Left cardiac atrium (tissue), 4 donors: Measurements from ENCODE around the gene SPRED1. TPM values are rescaled to one million over a fixed set of nuclear protein-coding genes. Genes with fewer than 3 reads are reported as not detected.
"Not testable (repeated sequence)": the region's sequence is repeated elsewhere in the genome, so short reads cannot be mapped to it uniquely, and the experiment has no call there.

Experiments
- ATAC-seq, 2 donors: fragments of 200-7000 bp; cut with Tn5 transposase; one replicate each; pipeline ENCODE4 v1.9.1; 2020; ENCODE audit warnings: mild to moderate bottlenecking in 2 of 2, moderate library complexity in 2 of 2
- DNase-seq: peaks from one replicate; pipeline ENCODE4 v3.0.0-alpha.2; 2020
- intact Hi-C, 2 donors: fragments of 100-400 bp; cut with DNase I; formaldehyde crosslinking; loops; one replicate each; pipeline versions ENCODE4 v1.14.1 to v1.15.1; 2022 to 2023
- total RNA-seq, 2 donors: library from RNA; stranded (reverse); fragmentation: NEBNext Ultra II Directional; extraction: Animal tissue kit (Norgen Biotek cat#: 25700); gene quantifications; one replicate each; pipeline ENCODE4 v1.2.1, GENCODE V29; 2021
- donor health status: DM: no; HTN: yes; CAD: no.
- donor health status: DM: no; HTN: yes; CAD: no; lungs with severe emphysema.
- donor health status: DM: yes; HTN: yes; CAD: no.
- donor health status: Dilated cardiomyopathy.

SPRED1 gene
- total RNA-seq, 2 donors from 2014 or later: 16.1 to 19.9 TPM

DNA sequence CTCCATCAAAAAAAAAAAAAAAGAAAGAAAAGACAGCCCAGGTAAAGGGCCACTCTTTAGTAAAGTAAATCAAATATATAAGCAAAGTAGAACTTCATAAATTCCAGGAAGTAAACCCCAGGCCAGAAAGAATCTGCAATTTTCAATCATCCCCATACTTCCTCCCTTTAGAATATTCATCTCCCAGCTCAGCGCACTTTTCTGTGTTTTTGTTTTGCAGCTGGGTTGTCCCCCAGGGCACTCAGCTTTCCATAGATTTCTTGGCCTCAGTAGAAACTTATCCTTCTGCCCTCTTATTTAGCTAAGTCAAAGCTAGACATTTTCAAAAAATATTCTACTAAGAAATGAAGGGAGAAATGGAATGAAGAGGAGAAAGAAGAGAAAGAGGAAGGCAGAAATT, 24.0 kb upstream of the SPRED1 start:
- intact Hi-C loops: no loop called here
- DNase-seq (no peak), ATAC-seq (no peak)

DNA sequence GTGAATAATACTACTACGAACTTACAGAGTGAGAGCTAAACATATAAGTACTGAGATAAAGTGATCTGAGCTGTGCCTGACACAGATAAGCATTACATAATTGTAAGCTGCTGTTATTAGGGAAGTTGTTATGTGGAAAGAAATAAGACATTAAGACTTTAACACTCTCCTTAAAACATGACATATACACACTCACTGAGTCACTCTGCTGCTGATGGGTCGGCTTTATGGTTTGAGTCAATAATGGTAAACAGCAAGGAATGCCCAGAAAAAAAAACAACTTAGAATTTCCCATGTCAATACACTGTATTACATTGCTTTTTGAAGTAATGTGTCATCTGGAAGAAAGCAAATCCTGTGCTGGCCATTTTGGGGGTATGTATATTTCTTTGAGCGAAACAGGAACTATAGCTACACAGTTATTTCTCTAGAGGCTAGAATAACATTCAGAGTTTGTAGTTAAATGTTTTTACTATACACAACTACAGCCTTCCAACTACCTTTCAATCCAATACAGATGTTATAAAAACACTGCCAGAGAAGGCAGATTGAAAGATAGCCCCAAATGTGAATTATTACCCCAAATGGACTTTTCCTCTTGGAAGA, 22.8 kb upstream of the SPRED1 start:
- ATAC-seq (no peak), DNase-seq (no peak)
- intact Hi-C loops: no loop called here

DNA sequence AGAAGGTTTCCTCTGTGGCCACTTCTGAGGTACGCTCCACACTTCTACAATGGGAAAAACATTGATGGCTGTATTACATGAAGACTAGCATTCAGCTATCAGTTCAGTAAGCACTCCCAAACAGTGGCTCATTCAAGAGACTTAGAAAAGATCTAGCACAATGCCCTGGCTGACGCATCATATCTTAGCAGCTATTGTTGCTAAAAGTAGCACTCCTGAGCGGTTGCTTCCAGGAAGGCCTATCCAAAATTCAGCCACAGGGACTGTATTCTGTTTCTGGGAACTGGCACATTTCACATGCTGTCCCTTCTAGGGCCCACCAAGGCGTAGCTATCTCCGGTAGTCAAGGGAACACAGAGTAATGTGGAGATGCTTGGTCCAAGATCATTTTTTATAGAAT, 21.2 kb upstream of the SPRED1 start:
- peak in 1 of 2 donors; percentile 23 for ATAC-seq
- intact Hi-C loops: no loop called here
- no peak for DNase-seq

DNA sequence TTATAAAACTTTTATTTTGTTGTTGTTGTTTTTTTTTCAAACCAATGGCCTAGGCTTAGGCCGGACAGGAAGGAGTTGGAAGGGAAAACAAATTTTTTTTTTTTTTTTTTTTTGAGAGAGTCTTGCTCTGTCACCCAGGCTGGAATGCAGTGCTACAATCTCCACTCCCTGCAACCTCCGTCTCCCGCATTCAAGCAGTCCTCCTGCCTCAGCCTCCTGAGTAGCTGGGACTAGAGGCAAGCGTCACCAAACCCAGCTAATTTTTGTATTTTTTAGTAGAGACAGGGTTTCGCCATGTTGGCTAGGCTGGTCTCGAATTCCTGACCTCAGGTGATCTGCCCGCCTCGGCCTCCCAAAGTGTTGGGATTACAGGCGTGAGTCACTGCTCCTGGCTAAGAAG, 15.6 kb upstream of the SPRED1 start:
- ATAC-seq, intact Hi-C loops, DNase-seq: not testable (repeated sequence)

DNA sequence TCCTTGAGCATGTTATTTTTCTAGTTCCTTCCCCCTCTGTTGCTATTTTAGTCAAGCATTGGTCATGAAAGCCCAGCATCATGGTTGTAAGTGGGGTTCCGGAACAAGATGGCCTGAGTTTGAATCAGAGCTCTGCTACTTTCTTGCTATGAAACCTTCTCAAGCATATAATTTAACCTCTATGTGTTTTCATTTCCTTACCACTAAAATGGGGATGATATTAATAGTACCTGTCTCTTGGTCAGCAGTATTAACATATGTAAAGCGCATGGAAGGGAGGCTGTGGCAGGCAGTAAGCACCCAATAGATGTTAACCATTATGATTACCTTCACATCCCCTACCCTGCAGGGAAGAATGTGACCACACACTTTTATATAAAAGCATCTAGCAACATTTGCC, 14.3 kb upstream of the SPRED1 start:
- ATAC-seq (no peak), DNase-seq (no peak)
- intact Hi-C loops: no loop called here

DNA sequence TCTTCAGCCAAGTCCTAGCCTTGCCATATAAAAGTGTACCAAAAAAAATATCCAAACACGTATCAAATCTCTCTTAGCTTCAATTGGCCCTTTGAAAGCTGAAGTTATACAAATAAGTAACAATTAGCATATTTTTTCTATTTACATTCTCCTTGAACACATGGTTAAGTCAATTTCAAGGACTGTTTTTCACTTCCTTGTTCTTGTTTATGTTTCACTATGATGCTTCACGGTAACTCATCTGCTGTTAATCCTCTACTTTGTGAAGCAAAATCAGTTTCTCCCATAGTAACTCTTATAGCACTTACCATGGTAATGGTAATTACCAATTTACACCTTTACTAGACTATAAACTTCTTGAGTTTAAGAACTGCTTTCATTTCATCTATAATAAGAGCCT, 10.6 kb upstream of the SPRED1 start:
- intact Hi-C loops: no loop called here
- no peak for DNase-seq
- no peak for ATAC-seq

DNA sequence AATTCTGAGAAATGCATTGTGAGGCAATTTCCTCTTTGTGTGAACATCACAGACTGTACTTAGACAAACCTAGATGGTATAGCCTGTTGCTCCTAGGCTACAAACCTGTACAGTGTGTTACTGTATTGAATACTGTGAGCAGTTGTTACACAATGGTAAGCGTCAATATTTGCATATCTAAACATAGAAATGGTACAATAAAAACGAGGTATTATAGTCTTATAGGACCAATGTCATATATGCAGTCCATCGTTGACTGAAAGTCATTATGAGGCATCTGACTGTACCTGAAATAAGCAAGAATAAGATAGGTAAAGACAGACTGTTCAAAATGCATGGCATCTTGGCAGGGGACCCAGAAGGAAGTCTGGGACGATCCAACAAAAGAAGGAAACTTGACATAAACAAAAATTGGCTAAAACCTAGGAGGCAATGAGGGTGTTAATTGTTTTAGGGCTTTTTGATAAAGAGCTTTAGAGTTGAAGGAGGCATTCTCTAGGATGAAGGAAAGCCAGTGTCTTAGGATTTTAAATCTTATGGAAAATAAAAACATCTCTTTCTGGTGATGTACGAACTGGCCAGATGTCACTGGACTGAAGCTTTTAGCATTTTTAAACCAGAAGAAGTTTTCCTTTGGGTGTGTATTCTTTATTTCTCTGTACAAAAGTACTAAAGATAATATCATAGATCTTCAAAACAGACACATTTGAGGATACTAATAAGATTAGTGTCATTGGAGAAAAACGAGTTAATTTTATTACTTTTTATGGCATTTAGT, 9.2 kb upstream of the SPRED1 start:
- no peak for ATAC-seq
- no peak for DNase-seq
- intact Hi-C loops: no loop called here

DNA sequence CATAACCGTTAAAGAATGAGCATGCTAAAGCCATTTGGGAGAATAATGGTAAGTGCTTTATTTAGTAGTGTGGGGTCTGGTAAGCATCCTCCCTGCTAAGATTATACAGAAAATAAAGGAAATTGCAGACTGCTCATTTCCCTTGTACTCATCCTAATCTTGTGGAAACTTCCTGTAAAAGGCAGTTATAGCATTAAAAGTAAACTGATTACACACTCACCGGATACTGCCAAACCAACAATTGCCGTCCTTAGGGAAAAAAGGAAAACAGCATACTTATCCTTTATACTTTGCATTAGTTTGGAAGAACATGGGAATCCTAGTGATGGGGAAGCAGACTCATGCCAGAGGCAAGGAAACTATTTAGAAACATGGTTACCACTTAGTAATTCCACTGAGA, 5.3 kb upstream of the SPRED1 start:
- DNase-seq (no peak), ATAC-seq (no peak)
- intact Hi-C loops: no loop called here

DNA sequence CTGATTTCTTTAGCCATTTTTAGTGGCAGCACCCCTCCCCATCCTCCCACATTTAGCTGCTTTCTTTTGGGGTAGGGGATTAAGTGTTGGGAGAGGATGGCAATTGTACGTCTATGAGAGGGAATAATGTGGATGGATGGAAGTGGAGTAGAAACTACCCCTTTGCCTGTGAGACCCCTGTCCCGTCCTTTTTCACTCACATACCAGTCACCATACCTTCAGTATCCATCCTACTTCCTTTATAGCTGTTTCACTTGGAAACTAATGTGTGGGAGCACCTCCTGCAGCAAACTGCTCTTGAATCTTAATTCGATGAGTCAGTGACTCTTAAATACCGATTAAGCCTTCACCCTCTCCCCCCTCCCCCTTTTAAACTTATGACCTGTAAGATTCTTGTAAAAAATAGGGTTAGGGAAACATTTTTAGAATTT, 730 bp downstream of the SPRED1 start:
- intact Hi-C loops: loop anchor here (5.0 to 10.0 kb wide), 3 partner anchors 51 to 181 kb away; no protein-coding TSS in a partner anchor
- DNase-seq (no peak), ATAC-seq (peak in 1 of 2 donors; percentile 28)

DNA sequence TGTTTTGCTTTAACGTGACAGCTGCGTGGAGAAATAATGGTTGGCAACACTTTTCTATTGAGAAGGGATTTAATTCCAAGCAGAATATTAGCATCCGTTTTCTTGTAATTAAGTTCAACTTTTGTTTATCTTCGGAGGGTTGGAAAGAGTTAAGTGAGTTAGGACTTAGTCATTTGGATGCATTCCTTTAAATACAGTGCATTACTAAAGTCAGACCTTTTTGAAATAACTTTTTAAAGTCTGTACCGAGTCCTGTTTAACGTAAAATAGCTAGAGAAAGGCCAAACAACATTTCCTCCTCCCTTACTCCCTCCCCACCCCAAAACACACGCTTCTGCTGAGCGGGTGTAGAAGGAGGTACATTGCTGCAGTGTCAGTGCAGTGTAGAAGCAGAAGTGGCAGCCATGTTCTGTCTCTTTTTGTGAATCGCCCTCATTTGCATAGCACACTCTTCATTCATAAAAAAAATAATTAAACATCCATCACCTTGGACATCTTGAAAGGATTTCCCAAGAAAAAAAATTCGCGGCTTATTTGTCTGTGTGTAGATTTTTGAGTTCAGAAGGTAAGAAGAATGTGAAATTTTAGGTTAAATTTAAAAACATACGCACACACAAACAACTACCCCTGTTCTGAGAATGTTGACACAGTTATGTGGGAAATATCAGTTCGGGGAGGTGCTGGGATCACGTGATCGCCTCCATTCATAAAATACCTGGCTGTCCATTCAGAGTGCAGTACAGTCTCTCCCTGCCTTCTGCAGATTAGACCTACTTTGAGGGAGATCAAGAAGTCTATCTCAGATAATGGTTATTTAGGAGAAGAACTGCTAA, 1.6 kb downstream of the SPRED1 start:
- intact Hi-C loops: loop anchor here (5.0 to 10.0 kb wide), 3 partner anchors 51 to 182 kb away; no protein-coding TSS in a partner anchor
- ATAC-seq: peak in 1 of 2 donors; percentile 13
- peak; percentile 29 for DNase-seq

DNA sequence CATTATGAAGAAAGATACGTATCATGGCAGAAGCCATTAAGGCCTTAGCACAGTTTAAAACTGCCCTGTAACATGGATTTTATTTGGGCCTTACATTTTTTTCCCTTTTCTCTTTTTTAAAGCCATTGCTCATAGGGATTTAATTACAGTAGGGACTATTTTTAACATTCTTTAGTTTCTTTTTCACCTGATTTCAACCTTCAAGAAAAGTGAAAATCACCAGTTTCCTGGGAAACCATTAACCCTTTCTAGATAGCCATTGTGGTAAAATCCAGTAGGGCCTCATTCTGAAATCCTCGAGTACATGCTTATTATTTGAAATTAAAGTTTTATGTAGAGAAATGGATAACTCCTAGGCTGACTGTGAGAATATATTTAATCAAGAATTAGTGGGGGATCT, 3.1 kb downstream of the SPRED1 start:
- DNase-seq (no peak), ATAC-seq (no peak)
- intact Hi-C loops: loop anchor here in 1 of 2 donors (10.0 kb wide), 1 partner anchor 49 kb away; no protein-coding TSS in a partner anchor

DNA sequence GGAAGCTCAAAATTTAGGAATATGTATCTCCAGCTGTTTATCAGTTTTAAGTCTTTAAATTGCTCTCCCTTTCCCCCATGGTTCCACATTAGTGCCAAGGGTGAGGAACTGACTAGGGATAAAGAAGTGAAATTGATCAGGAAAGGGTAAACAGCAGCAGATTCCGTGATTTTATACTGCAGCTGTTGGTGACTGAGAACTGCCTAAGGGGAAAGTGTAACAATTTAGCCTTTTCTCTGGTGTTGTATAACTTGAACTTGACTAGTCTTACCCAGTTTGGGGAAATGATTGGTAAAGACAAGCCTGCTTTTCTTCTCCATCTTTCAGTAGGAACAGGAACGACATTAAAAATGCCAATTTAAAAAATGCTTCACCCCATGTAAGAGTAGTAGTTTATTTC, 5.0 kb downstream of the SPRED1 start:
- ATAC-seq (no peak), DNase-seq (no peak)
- intact Hi-C loops: loop anchor here in 1 of 2 donors (10.0 kb wide), 1 partner anchor 47 kb away; no protein-coding TSS in a partner anchor

DNA sequence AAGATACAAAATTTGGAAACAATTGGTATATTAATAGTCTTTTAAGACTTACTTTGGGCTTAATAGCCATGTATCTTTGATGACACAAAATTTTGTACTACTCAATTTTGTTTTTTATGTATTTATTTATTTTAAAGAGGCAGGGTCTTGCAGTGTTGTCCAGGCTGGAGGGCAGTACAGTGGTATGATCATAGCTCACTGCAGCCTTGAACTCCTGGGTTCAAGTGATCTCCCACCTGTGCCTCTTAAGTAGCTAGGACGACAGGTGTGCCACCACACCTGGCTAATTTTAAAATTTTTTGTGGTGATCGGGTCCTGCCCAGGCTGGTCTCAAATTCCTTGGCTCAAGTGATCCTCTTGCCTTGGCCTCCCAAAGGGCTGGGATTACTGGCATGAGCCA, 6.5 kb downstream of the SPRED1 start:
- no peak for ATAC-seq
- no peak for DNase-seq
- intact Hi-C loops: loop anchor here in 1 of 2 donors (10.0 kb wide), 1 partner anchor 46 kb away; no protein-coding TSS in a partner anchor

DNA sequence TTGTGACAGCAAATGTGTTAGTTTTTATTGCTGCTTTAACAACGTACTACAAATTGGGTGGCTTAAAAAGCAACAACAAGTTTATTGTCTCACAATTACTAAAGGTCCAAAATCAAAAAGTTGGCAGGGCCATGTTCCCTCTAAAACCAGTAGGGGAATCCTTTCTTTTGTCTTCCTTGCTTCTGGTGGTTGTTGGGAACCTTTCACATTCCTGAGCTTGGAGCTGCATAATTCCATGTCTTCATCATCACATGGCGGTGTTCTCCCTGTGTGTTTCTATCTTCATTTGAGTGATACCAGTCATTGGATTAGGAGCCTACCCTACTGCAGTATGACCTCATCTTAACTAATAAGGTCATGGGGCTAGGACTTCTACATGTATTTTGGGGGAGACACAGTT, 7.4 kb downstream of the SPRED1 start:
- intact Hi-C loops: loop anchor here in 1 of 2 donors (5.0 kb wide), 1 partner anchor 42 kb away; no protein-coding TSS in a partner anchor
- DNase-seq (no peak), ATAC-seq (no peak)

DNA sequence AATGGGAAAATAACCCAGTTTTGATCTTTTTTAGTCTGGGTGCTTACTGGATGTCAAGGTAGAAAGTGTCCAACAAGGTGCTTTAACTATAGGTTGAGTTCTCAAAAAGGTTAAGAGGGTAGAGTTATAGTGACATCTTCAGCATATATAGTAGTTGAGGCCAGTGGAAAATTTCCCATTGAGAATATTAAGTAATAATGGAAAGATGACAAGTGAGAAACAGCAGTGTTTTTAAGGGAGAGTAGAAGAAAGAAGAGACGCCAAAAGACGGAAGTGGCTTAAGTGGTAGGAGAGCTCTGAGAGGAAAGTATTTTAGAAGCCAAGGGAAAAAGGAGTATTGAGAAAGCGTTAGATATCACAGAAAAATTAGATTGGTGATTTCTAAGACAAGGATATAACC, 10.6 kb downstream of the SPRED1 start:
- intact Hi-C loops: loop anchor here in 1 of 2 donors (5.0 kb wide), 1 partner anchor 39 kb away; no protein-coding TSS in a partner anchor
- ATAC-seq: no peak
- DNase-seq: no peak

DNA sequence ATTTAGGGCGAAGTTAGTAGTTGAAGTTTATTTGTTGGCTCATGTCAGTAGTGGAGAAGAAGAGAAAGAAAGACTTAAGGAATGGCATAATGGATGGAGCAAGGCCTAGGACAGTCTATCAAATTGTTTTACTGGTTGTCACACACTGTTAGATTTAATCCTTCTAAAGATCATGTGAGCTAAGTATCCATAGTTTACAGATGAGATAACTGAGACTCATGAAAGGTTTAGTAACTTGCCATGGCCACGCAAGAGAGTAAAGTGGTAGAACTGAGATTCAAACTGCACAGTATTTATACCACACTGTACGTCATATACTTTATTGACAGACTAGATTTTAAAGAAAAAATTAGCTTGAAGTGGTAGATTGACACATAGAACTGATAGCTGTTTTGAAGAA, 11.4 kb downstream of the SPRED1 start:
- DNase-seq (no peak), ATAC-seq (no peak)
- intact Hi-C loops: loop anchor here in 1 of 2 donors (5.0 kb wide), 1 partner anchor 38 kb away; no protein-coding TSS in a partner anchor

DNA sequence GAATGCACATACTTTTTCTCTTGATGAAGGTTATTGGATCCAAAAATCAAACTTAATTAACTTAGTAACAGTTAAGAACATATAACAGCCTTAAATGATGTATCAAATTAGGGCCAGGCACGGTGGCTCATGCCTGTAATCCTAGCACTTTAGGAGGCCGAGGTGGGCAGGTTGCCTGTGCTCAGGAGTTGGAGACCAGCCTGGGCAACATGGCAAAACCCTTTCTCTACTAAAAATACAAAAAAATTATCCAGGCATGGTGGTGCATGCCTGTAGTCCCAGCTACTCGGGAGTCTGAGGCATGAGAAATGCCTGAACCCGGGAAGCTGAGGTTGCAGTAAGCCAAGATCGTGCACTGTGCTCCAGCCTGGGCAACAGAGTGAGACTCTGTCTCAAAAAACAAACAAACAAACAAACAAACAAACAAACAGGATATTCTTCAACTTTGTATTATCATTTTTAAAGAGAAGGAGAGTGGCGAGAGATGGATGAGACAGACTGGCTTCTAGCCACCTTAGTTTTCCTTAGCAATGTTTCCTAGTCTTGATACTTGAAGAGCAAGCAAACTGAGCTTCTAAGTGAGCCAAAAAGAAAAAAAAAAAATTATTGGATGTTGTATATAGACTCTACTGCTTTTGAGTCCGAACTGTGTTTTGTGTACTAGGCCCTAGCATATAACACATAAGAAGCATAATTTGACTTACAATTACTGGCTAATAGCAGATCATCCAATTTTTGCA, 13.8 kb downstream of the SPRED1 start:
- intact Hi-C loops: no loop called here
- DNase-seq (no peak), ATAC-seq (peak; percentile 37 to 53)

DNA sequence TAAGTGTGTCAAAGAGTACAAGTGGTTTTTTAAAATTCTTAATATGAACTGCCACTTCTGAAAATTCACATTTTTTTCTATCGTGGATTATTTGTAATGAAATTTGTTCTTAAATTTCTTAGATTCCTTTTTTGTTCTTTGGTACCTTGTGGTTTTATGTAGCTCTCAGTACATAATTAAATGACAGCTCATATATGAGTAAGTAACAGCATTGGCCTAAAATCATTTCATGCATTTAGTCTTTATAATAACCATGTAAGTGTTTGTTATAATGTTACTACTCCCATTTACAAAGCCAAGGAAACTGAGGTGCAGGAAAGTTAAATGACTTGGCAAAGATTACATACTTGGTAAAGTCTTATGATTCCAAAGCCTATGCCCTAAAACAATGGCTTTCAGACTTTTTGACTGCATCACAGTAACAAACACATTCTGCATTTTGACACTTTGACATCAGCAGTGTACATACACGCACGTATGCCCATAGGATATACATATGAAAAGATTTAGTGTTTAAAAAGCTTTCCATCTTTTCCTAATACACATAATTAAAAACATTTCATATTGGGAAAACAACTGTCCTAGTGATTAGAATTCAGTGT, 14.9 kb downstream of the SPRED1 start:
- intact Hi-C loops: no loop called here
- DNase-seq (no peak), ATAC-seq (no peak)
